Measurements from ENCODE around the gene NOTCH3. TPM values are rescaled to one million over a fixed set of nuclear protein-coding genes. Genes with fewer than 3 reads are reported as not detected.

NOTCH3 gene
- total and polyA plus RNA-seq, 4 donors: 0.49 to 3.7 (median 2.9) TPM

DNA sequence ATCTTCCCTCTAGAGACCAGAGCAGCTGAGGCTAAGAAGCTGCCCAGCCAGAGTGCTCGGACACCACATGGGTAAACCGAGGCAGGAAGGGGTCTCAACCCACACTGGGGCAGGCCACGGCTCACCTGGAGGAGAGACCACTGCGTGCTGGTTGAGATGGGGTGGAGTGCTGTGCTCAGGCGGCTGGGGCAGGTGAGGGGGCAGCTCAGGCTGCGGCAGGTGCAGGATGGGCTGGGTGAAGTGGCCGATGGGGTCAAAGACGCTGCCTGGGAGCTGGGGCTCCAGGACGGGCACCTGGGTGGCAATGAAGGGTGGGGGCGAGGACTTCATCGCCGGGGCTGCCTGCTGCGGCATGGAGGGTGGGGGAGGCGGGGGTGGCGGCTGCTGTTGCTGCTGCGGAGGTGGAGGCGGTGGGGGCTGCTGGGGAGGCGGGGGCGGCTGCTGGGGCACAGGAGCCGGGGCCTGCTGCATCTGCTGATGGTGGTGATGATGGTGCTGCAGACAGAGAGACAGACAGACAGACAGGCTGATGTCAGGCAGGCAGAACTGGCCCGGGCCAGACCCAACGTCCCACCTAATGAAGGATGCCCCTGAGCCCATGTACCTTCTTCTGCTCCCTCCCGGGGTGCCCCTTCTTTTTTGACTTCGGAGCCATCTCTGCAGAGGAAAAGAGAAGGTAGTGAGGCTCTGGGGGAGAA, 43.5 kb upstream of the NOTCH3 start:
- Histone ChIP-seq H3K4me3 (ENCODE audit: low read depth in 1 of 3, low read length in 3 of 3) (no peak overlapping the region), H3K27ac (ENCODE audit: low read depth in 1 of 2, low read length in 2 of 2) (no peak overlapping the region), H3K27me3 (ENCODE audit: control insufficient read depth in 4 of 4, insufficient read depth in 4 of 4, low read length in 3 of 4) (no peaks in the 10 kb centered on the region), H3K9ac (ENCODE audit: low read depth in 1 of 2, low read length in 2 of 2) (no peak overlapping the region), H3K9me3 (ENCODE audit: control insufficient read depth in 4 of 4, low read length in 3 of 4) (no peaks in the 10 kb centered on the region), H3K36me3 (ENCODE audit: control insufficient read depth in 4 of 4, insufficient read depth in 3 of 4, low read depth in 1 of 4, low read length in 3 of 4) (peaks cover 12 to 65% (median 26%) of the 10 kb centered on the region in 4 donors), H3K4me1 (ENCODE audit: control insufficient read depth in 4 of 4, insufficient read depth in 4 of 4, low read length in 3 of 4) (peaks cover 9 to 21% (median 19%) of the 10 kb centered on the region in 4 donors)
- TF ChIP-seq FOXA1 (IDR thresholded peaks at IDR 0.05) (no peak), FOXA2 (IDR thresholded peaks at IDR 0.05) (no peak), SP1 (IDR thresholded peaks at IDR 0.05) (no peak), EGR1 (IDR thresholded peaks at IDR 0.05; ENCODE audit: low read depth in 2 of 2) (no peak)
- WGBS: 95% methylated on average over 24 of the region's 24 CpGs
- DNase-seq (ENCODE audit: low spot score): no peak

GRCh38 chr19:15243236-15243957, 42.6 kb upstream of the NOTCH3 start:
- Histone ChIP-seq H3K27ac (ENCODE audit: low read depth in 1 of 2, low read length in 2 of 2) (no peak overlapping the region), H3K27me3 (ENCODE audit: control insufficient read depth in 4 of 4, insufficient read depth in 4 of 4, low read length in 3 of 4) (no peaks in the 10 kb centered on the region), H3K4me1 (ENCODE audit: control insufficient read depth in 4 of 4, insufficient read depth in 4 of 4, low read length in 3 of 4) (peaks cover 8 to 14% (median 11%) of the 10 kb centered on the region in 4 donors), H3K4me3 (ENCODE audit: low read depth in 1 of 3, low read length in 3 of 3) (no peak overlapping the region), H3K9me3 (ENCODE audit: control insufficient read depth in 4 of 4, low read length in 3 of 4) (no peaks in the 10 kb centered on the region), H3K36me3 (ENCODE audit: control insufficient read depth in 4 of 4, insufficient read depth in 3 of 4, low read depth in 1 of 4, low read length in 3 of 4) (peaks cover 17 to 70% (median 31%) of the 10 kb centered on the region in 4 donors), H3K9ac (ENCODE audit: low read depth in 1 of 2, low read length in 2 of 2) (no peak overlapping the region)
- no peak for DNase-seq (ENCODE audit: low spot score)
- WGBS: 96% methylated on average over 17 of the region's 17 CpGs
- TF ChIP-seq, protein P1, sequence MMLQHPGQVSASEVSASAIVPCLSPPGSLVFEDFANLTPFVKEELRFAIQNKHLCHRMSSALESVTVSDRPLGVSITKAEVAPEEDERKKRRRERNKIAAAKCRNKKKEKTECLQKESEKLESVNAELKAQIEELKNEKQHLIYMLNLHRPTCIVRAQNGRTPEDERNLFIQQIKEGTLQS (IDR thresholded peaks at IDR 0.05): no peak
- TF ChIP-seq NR2F2 (IDR thresholded peaks at IDR 0.05): no peak
- TF ChIP-seq HNF4A (conservative IDR thresholded peaks at IDR 0.05): no peak
- TF ChIP-seq JUND (IDR thresholded peaks at IDR 0.05): no peak
- TF ChIP-seq GABPA (IDR thresholded peaks at IDR 0.05 in 1 of 2, conservative IDR thresholded peaks at IDR 0.05 in 1 of 2): no peak
- no peak for TF ChIP-seq SP1 (IDR thresholded peaks at IDR 0.05)

- DNase-seq (ENCODE audit: low spot score): no peak
- Histone ChIP-seq H3K9me3 (ENCODE audit: control insufficient read depth in 4 of 4, low read length in 3 of 4) (no peaks in the 10 kb centered on the region), H3K27me3 (ENCODE audit: control insufficient read depth in 4 of 4, insufficient read depth in 4 of 4, low read length in 3 of 4) (no peaks in the 10 kb centered on the region), H3K9ac (ENCODE audit: low read depth in 1 of 2, low read length in 2 of 2) (no peak overlapping the region), H3K36me3 (ENCODE audit: control insufficient read depth in 4 of 4, insufficient read depth in 3 of 4, low read depth in 1 of 4, low read length in 3 of 4) (peaks cover 20 to 82% (median 36%) of the 10 kb centered on the region in 4 donors), H3K4me3 (ENCODE audit: low read depth in 1 of 3, low read length in 3 of 3) (no peak overlapping the region), H3K4me1 (ENCODE audit: control insufficient read depth in 4 of 4, insufficient read depth in 4 of 4, low read length in 3 of 4) (no peaks in the 10 kb centered on the region), H3K27ac (ENCODE audit: low read depth in 1 of 2, low read length in 2 of 2) (no peak overlapping the region)
- 92% methylated on average over 9 of the region's 9 CpGs for WGBS
- TF ChIP-seq, protein P2, sequence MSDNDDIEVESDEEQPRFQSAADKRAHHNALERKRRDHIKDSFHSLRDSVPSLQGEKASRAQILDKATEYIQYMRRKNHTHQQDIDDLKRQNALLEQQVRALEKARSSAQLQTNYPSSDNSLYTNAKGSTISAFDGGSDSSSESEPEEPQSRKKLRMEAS (IDR thresholded peaks at IDR 0.05): no peak
- TF ChIP-seq SP1 (IDR thresholded peaks at IDR 0.05) (no peak), RXRA (IDR thresholded peaks at IDR 0.05) (no peak), HNF4A (conservative IDR thresholded peaks at IDR 0.05) (no peak), JUND (IDR thresholded peaks at IDR 0.05) (no peak), RAD21 (IDR thresholded peaks at IDR 0.05) (no peak), GABPA (IDR thresholded peaks at IDR 0.05 in 1 of 2, conservative IDR thresholded peaks at IDR 0.05 in 1 of 2) (no peak), FOXA2 (IDR thresholded peaks at IDR 0.05) (no peak), TAF1 (conservative IDR thresholded peaks at IDR 0.05) (no peak), FOXA1 (IDR thresholded peaks at IDR 0.05) (no peak), EGR1 (IDR thresholded peaks at IDR 0.05; ENCODE audit: low read depth in 2 of 2) (no peak), CTCF (IDR thresholded peaks at IDR 0.05; ENCODE audit: low read depth, low read length, missing input control) (no peak), YY1 (IDR thresholded peaks at IDR 0.05) (no peak), HNF4G (IDR thresholded peaks at IDR 0.05) (no peak)
- TF ChIP-seq, protein P1 (IDR thresholded peaks at IDR 0.05): no peak
- TF ChIP-seq, protein P3, sequence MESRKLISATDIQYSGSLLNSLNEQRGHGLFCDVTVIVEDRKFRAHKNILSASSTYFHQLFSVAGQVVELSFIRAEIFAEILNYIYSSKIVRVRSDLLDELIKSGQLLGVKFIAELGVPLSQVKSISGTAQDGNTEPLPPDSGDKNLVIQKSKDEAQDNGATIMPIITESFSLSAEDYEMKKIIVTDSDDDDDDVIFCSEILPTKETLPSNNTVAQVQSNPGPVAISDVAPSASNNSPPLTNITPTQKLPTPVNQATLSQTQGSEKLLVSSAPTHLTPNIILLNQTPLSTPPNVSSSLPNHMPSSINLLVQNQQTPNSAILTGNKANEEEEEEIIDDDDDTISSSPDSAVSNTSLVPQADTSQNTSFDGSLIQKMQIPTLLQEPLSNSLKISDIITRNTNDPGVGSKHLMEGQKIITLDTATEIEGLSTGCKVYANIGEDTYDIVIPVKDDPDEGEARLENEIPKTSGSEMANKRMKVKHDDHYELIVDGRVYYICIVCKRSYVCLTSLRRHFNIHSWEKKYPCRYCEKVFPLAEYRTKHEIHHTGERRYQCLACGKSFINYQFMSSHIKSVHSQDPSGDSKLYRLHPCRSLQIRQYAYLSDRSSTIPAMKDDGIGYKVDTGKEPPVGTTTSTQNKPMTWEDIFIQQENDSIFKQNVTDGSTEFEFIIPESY (IDR thresholded peaks at IDR 0.05): no peak
These were observed 40.6 kb upstream of the NOTCH3 start for GRCh38 chr19:15241259-15241910.

Measured in liver (tissue), 9 donors.